Psoas muscle (tissue), 8 donors: Measurements from ENCODE around the gene FLNB. TPM values are rescaled to one million over a fixed set of nuclear protein-coding genes. Genes with fewer than 3 reads are reported as not detected.

ENCODE experiments used
- ATAC-seq, 4 donors: fragments of 200-7000 bp; cut with Tn5 transposase; one replicate each; pipeline ENCODE4 v1.9.1; 2020; ENCODE audit warnings: moderate library complexity in 3 of 4, mild to moderate bottlenecking in 2 of 4
- DNase-seq, 2 donors: peaks; one replicate each; pipeline ENCODE4 v3.0.0-alpha.2; 2020
- H3K27ac ChIP-seq: fragments of 200-600 bp; one replicate; pipeline ENCODE4 v1.8.0; 2022
- H3K27me3 ChIP-seq, 3 donors: fragments of 200-600 bp in 1 of 3; one replicate each; pipeline versions ENCODE4 v1.6.1 to v1.8.0; 2013 to 2022; ENCODE audit warnings: low read length in 2 of 3, mild to moderate bottlenecking in 2 of 3, moderate library complexity in 1 of 3; ENCODE audit not compliant: insufficient read depth in 3 of 3
- H3K36me3 ChIP-seq, 2 donors: fragments of 200-600 bp in 1 of 2; one replicate each; pipeline versions ENCODE4 v1.6.1 to v1.8.0; 2013 to 2022; ENCODE audit warnings: low read depth in 1 of 2, mild to moderate bottlenecking in 1 of 2, moderate library complexity in 1 of 2; ENCODE audit not compliant: insufficient read depth in 1 of 2
- H3K4me1 ChIP-seq: fragments of 200-600 bp; one replicate; pipeline ENCODE4 v1.8.0; 2022
- H3K4me3 ChIP-seq: fragments of 200-600 bp; one replicate; pipeline ENCODE4 v1.8.0; 2022; ENCODE audit warnings: mild to moderate bottlenecking
- H3K9me3 ChIP-seq: fragments of 200-600 bp; one replicate; pipeline ENCODE4 v1.8.0; 2022
- WGBS, 3 donors: extraction: QIAGEN DNeasy Blood & Tissue Kit; methylation state at CpG; one replicate each; pipeline versions ENCODE4 v1.1.6 to v1.1.7; 2013; 5-methylcytosine and 5-hydroxymethylcytosine counted together
- intact Hi-C, 2 donors: fragments of 100-400 bp; cut with DNase I; formaldehyde crosslinking; loops; one replicate each; pipeline versions ENCODE4 v1.11.0 to v1.14.2; 2022
- polyA plus RNA-seq, 3 donors: library from polyadenylated mRNA; stranded (reverse); fragments of 200-250 nt; gene quantifications; one replicate each; pipeline ENCODE4 v1.2.3, GENCODE V29; 2013
- total RNA-seq, 4 donors: library from RNA; stranded (reverse); fragmentation: NEBNext Ultra II Directional in 2 of 4; extraction: Animal tissue kit (Norgen Biotek cat#: 25700) in 2 of 4; gene quantifications; one replicate each; pipeline versions ENCODE4 v1.2.1 to v1.2.4, GENCODE V29; 2021 to 2023
- TF ChIP-seq, protein P1 (sequence below): fragments of 200-600 bp; IDR thresholded peaks from one replicate; pipeline ENCODE4 v1.8.0; 2022; ENCODE audit warnings: antibody characterized with exemption
- donor health status: healthy with polysubstance abuse.
- donor health status: DM: no; HTN: no; CAD: no; lungs with moderate emphysema.
- donor health status: Bipolar disorder and iron deficiency.
- donor health status: healthy.
- donor health status: DM: yes; HTN: yes; CAD: no.
- donor health status: DM: no; HTN: no; CAD: no.
- donor health status: DM: no; HTN: no; CAD: no.
- donor health status: DM: yes; HTN: yes; CAD: no.

FLNB gene
- total and polyA plus RNA-seq, 7 donors: 6.4 to 17.9 (median 14.7) TPM

DNA sequence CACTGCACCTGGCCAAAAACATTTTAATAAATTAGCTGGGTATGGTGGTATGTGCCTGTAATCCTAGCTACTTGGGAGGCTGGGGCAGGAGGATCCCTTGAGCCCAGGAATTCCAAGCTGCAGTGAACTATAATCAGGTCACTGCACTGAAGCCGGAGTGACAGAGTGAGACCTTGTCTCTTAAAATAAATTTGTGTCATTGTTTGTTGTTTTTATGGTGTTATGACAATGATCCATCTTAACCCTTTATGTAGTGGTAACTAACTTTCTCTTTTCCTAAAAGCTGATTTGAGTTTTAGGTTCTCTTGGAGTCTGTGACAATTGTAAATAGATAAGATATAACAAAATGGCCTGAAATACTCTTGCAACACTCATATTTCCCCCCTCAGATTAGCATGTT is 20.7 kb downstream of the FLNB start:
- H3K27me3 ChIP-seq: no peaks in the 10 kb centered on the region
- no peaks in the 10 kb centered on the region for H3K4me1 ChIP-seq
- H3K27ac ChIP-seq: no peak overlapping the region
- ATAC-seq (no peak), DNase-seq (no peak)
- H3K36me3 ChIP-seq: no peaks in the 10 kb centered on the region
- TF ChIP-seq, protein P1, sequence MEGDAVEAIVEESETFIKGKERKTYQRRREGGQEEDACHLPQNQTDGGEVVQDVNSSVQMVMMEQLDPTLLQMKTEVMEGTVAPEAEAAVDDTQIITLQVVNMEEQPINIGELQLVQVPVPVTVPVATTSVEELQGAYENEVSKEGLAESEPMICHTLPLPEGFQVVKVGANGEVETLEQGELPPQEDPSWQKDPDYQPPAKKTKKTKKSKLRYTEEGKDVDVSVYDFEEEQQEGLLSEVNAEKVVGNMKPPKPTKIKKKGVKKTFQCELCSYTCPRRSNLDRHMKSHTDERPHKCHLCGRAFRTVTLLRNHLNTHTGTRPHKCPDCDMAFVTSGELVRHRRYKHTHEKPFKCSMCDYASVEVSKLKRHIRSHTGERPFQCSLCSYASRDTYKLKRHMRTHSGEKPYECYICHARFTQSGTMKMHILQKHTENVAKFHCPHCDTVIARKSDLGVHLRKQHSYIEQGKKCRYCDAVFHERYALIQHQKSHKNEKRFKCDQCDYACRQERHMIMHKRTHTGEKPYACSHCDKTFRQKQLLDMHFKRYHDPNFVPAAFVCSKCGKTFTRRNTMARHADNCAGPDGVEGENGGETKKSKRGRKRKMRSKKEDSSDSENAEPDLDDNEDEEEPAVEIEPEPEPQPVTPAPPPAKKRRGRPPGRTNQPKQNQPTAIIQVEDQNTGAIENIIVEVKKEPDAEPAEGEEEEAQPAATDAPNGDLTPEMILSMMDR: no peak
- H3K9me3 ChIP-seq: no peaks in the 10 kb centered on the region
- WGBS, 3 donors: 52 to 65% (median 61%) methylated on average over 1 of the region's 1 CpG
- H3K4me3 ChIP-seq: no peak overlapping the region
- intact Hi-C loops: no loop called here

DNA sequence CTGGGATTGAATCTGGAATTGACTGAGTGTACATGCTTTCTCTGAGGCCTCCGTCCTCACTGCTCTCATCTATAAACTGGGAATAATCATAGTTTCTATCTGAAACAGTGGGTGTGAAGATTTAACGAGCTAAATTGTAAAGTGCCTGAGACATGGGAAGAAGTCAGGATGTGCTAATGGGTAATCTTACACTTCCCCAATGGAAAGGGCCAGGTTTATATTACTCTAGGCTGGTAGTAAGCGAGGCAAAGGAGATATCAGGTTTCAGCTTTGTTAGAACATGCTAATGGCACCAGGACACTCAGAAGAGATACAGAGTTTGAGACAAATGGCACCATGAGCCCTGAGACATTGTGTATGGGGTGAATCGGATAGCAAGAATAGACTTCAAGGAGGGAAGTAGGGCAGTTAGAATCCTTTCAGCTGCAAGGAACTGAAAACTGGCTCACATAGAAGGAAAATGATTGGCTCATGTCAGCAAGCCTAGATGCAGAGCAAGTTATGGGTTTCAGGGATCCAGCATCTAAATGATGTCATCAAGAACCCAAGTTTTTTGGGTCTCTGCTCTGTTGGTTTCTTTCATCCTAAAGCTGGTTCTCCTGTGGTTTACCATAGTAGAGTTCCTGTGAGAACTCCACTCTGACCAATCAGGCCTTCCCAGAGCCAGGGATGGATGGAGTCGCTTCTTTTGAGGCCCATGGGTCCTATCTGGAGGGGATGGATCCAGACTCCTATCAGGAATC is 21.8 kb downstream of the FLNB start:
- H3K27me3 ChIP-seq: no peaks in the 10 kb centered on the region
- H3K4me3 ChIP-seq: no peak overlapping the region
- H3K27ac ChIP-seq: no peak overlapping the region
- H3K36me3 ChIP-seq: no peaks in the 10 kb centered on the region
- H3K4me1 ChIP-seq: no peaks in the 10 kb centered on the region
- TF ChIP-seq, protein P1: no peak
- no peaks in the 10 kb centered on the region for H3K9me3 ChIP-seq
- WGBS, 3 donors: 72 to 79% (median 77%) methylated on average over 5 of the region's 5 CpGs
- intact Hi-C loops: no loop called here
- DNase-seq: no peak
- no peak for ATAC-seq

DNA sequence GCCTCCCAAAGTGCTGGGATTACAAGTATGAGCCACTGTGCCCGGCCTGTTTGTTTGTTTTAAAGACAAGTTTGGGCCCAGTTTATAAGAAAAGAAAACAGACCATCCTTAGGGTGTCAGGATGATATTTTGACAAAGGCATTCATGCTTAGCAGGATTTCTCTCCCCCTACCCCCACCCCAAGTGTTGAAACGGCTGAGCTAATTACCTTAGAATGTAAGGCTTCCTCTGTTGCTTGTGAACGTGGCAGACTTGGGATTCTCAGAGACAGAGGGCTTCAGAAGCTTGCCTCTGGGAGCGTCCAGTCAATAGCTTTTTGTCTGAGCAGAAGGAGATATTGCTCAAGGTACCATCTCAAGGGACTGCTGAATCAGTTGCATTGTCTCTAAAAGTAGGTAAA is 24.0 kb downstream of the FLNB start:
- intact Hi-C loops: no loop called here
- Histone ChIP-seq H3K27me3 (no peaks in the 10 kb centered on the region), H3K27ac (no peak overlapping the region), H3K4me1 (no peaks in the 10 kb centered on the region), H3K36me3 (no peaks in the 10 kb centered on the region), H3K4me3 (no peak overlapping the region), H3K9me3 (no peaks in the 10 kb centered on the region)
- WGBS, 3 donors: 72 to 84% (median 78%) methylated on average over 4 of the region's 4 CpGs
- ATAC-seq: no peak
- DNase-seq: no peak
- TF ChIP-seq, protein P1: no peak

- no peak for DNase-seq
- intact Hi-C loops: no loop called here
- no peak for ATAC-seq
- WGBS, 3 donors: 70 to 82% (median 80%) methylated on average over 6 of the region's 6 CpGs
- H3K9me3 ChIP-seq: no peaks in the 10 kb centered on the region
- TF ChIP-seq, protein P1: no peak
- H3K36me3 ChIP-seq: no peaks in the 10 kb centered on the region
- H3K27me3 ChIP-seq: no peaks in the 10 kb centered on the region
- H3K27ac ChIP-seq: no peak overlapping the region
- no peaks in the 10 kb centered on the region for H3K4me1 ChIP-seq
- no peak overlapping the region for H3K4me3 ChIP-seq
Measured at GRCh38 chr3:58034738-58035523, 26.7 kb downstream of the FLNB start.
